Naive thymus-derived CD8-positive, alpha-beta T cell (primary cell): ENCODE data around the gene NUDT16L1. TPM values are rescaled to one million over a fixed set of nuclear protein-coding genes. Genes with fewer than 3 reads are reported as not detected.

Source experiments
- ATAC-seq, 2 donors: fragments of 150-1000 bp; cut with Tn5 transposase in 1 of 2; sonication (Bioruptor Pico), chemical (Tn5 transposase) in 1 of 2; 1 replicate in 1 of 2; 2 replicates in 1 of 2; pipeline ENCODE4 v1.10.0; 2021; ENCODE audit warnings: mild to moderate bottlenecking in 2 of 2, moderate library complexity in 2 of 2
- POLR2A ChIA-PET: fragments of 350-600 bp; sonication (Branson Sonifier 250); formaldehyde crosslinking; loops from one replicate; lab custom pipeline; 2021; ENCODE audit warnings: antibody characterized with exemption; lab: Charles Lee
- DNase-seq, 10 donors: peaks; one replicate each; pipeline versions ENCODE4 v3.0.0 to v3.0.0-alpha.2; 2020 to 2022
- H3K27ac Mint-ChIP-seq, 10 donors: one replicate each; pipeline ENCODE4 v1.8.0; 2020 to 2022; ENCODE audit warnings: mild to moderate bottlenecking in 10 of 10, mixed read lengths in 10 of 10, moderate library complexity in 4 of 10, inconsistent platforms in 1 of 10
- H3K27me3 Mint-ChIP-seq, 5 donors: one replicate each; pipeline ENCODE4 v1.8.0; 2021 to 2022; ENCODE audit warnings: mixed read lengths in 5 of 5
- H3K36me3 Mint-ChIP-seq, 3 donors: one replicate each; pipeline ENCODE4 v1.8.0; 2020 to 2022; ENCODE audit warnings: mixed read lengths in 3 of 3, mild to moderate bottlenecking in 2 of 3, inconsistent platforms in 1 of 3
- H3K4me1 Mint-ChIP-seq, 4 donors: one replicate each; pipeline ENCODE4 v1.8.0; 2021 to 2022; ENCODE audit warnings: mixed read lengths in 4 of 4
- H3K4me3 Mint-ChIP-seq, 10 donors: one replicate each; pipeline ENCODE4 v1.8.0; 2020 to 2022; ENCODE audit warnings: mild to moderate bottlenecking in 10 of 10, mixed read lengths in 10 of 10, moderate library complexity in 6 of 10, inconsistent platforms in 1 of 10
- H3K9me3 Mint-ChIP-seq, 9 donors: one replicate each; pipeline ENCODE4 v1.8.0; 2020 to 2022; ENCODE audit warnings: mixed read lengths in 9 of 9, mild to moderate bottlenecking in 3 of 9, inconsistent platforms in 1 of 9, moderate library complexity in 1 of 9
- polyA plus RNA-seq, 3 donors: library from polyadenylated mRNA; unstranded; fragments of 300-500 nt; fragmentation: Illumina TruSeq; gene quantifications; one replicate each; pipeline ENCODE4 v1.2.3, GENCODE V29; 2021
- total RNA-seq, 8 experiments: library from RNA in 2 of 8; stranded (reverse) in 2 of 8; gene quantifications; one replicate each; pipeline ENCODE4 v1.2.3 and lab custom pipeline; 2021 to 2026

Gene NUDT16L1
- total and polyA plus RNA-seq, 5 experiments from 2014 or later: 56.7 to 131 (median 90.0) TPM

- Mint-ChIP-seq H3K27ac (peak overlapping the region in 3 of 10 donors; percentile 16 to 58 (median 31)), H3K4me3 (no peak overlapping the region), H3K9me3 (no peaks in the 10 kb centered on the region), H3K36me3 (peaks cover 0 to 39% (median 0%) of the 10 kb centered on the region in 3 donors), H3K27me3 (no peaks in the 10 kb centered on the region), H3K4me1 (peaks cover 5 to 20% (median 12%) of the 10 kb centered on the region in 4 donors)
- POLR2A ChIA-PET: interaction anchor here (6.1 kb wide), 1 partner anchor 7 kb away, joined by 63 read pairs; the partner anchor contains the start of gene NUDT16L1
- ATAC-seq: no peak
- DNase-seq: no peak
Observed at GRCh38 chr16:4685292-4685691, 8.1 kb upstream of the NUDT16L1 start.

DNA sequence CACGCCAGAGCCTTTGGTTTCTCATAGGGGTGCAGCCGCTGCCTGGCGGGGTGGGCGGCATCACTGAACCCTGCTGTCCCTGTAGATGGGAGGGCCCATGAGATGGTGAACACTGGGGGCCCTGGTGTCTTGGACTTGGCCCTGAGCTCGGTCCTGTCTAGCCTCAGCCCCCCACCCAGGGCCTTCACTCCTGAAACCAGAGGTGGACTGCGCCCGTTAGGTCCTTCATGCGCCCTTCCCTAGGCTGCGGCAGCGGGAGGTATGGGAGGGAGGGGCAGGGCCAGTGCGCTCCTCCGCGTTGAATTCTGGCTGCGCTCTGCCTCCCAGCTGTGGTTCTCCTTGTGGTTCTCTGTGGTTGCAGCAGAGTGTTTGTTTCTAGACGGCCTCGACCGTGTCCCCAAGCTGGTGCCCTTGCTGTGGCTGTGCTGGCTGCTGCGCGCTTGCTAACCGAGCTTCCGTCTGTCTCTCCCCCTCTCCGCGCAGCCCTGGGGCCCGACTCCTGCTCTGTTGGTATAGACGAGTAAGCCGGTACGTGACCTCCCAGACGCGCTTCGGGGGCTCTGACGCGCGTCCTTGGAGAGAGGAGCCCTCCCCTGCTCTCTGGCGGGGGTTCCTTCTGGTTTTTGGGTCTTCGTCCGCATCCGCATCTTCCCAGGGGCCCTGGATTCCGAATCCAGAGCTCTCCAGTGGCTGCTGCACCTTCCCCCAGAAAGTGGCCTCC lies 7.4 kb upstream of the NUDT16L1 start:
- no peak for ATAC-seq
- H3K27me3 Mint-ChIP-seq: no peaks in the 10 kb centered on the region
- no peak for DNase-seq
- H3K9me3 Mint-ChIP-seq: no peaks in the 10 kb centered on the region
- POLR2A ChIA-PET: interaction anchor here (0.7 kb wide), 1 partner anchor 23 kb away, joined by 3 read pairs; no protein-coding TSS in a partner anchor
- H3K36me3 Mint-ChIP-seq: peaks cover 0 to 36% (median 0%) of the 10 kb centered on the region in 3 donors
- peak overlapping the region in 3 of 10 donors; percentile 10 to 65 (median 52) for H3K27ac Mint-ChIP-seq
- H3K4me3 Mint-ChIP-seq: no peak overlapping the region
- H3K4me1 Mint-ChIP-seq: peaks cover 4 to 19% (median 10%) of the 10 kb centered on the region in 4 donors

GRCh38 chr16:4686497-4687210 lies 6.7 kb upstream of the NUDT16L1 start:
- ATAC-seq (no peak), DNase-seq (no peak)
- Mint-ChIP-seq H3K4me3 (no peak overlapping the region), H3K9me3 (no peaks in the 10 kb centered on the region), H3K27ac (no peak overlapping the region), H3K4me1 (peaks cover 3 to 19% (median 9%) of the 10 kb centered on the region in 4 donors), H3K27me3 (no peaks in the 10 kb centered on the region), H3K36me3 (peaks cover 0 to 30% (median 0%) of the 10 kb centered on the region in 3 donors)
- POLR2A ChIA-PET: interaction anchor here (0.7 to 1.0 kb wide), 2 partner anchors 16 to 24 kb away, joined by 3 to 5 read pairs; no protein-coding TSS in a partner anchor

GRCh38 chr16:4687416-4687815 lies 5.9 kb upstream of the NUDT16L1 start:
- H3K9me3 Mint-ChIP-seq: no peaks in the 10 kb centered on the region
- peak overlapping the region in 2 of 10 donors; percentile 68 to 75 for H3K27ac Mint-ChIP-seq
- no peak overlapping the region for H3K4me3 Mint-ChIP-seq
- H3K4me1 Mint-ChIP-seq: peaks cover 3 to 15% (median 7%) of the 10 kb centered on the region in 4 donors
- peaks cover 0 to 27% (median 0%) of the 10 kb centered on the region in 3 donors for H3K36me3 Mint-ChIP-seq
- ATAC-seq: no peak
- no peaks in the 10 kb centered on the region for H3K27me3 Mint-ChIP-seq
- no peak for DNase-seq
- POLR2A ChIA-PET: interaction anchor here (1.0 kb wide), 1 partner anchor 15 kb away, joined by 5 read pairs; no protein-coding TSS in a partner anchor

DNA sequence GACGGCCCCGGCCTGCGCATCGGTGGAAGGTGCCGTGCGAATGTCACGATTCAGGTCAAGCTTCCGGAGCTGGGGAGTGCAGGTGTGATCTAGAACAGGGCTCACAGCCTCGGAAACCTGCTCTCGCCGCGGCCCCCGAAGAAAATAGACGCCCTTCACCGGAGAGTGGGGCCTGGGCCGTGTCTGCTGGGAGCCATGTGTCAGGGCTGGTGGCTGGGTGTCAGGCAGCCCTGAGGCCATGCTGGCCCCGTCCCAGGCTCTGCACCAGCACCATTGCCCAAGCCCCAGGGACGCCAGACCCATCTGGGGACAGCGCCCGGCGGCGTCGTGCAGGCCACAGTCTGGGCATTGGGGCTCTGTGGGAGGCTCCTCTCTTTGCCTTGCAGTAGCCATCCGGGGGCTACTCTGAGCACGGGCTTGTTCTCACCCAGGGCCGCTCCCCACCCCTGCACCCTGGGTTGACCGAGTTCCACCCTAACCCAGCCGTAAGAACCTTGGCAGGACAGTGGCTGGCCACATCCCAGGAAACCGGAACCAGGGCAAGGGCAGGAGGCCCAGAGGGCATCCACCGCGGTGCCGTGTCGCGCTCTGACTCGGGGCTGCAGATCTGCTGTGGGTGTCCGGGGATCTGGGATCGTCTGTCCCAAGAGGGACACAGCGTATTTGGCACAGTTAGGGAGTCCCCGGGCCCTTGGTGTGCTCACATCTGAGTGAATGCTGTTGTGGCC lies 5.3 kb upstream of the NUDT16L1 start:
- peak in 1 of 10 donors; percentile 46 for DNase-seq
- peaks cover 0 to 27% (median 0%) of the 10 kb centered on the region in 3 donors for H3K36me3 Mint-ChIP-seq
- H3K4me3 Mint-ChIP-seq: no peak overlapping the region
- POLR2A ChIA-PET: no interaction called here
- peaks cover 4 to 15% (median 10%) of the 10 kb centered on the region in 4 donors for H3K4me1 Mint-ChIP-seq
- ATAC-seq: no peak
- H3K9me3 Mint-ChIP-seq: no peaks in the 10 kb centered on the region
- peak overlapping the region in 3 of 10 donors; percentile 18 to 68 (median 40) for H3K27ac Mint-ChIP-seq
- H3K27me3 Mint-ChIP-seq: no peaks in the 10 kb centered on the region

- ATAC-seq (no peak), DNase-seq (peak in 1 of 10 donors; percentile 44)
- Mint-ChIP-seq H3K4me1 (peaks cover 6 to 17% (median 11%) of the 10 kb centered on the region in 4 donors), H3K9me3 (no peaks in the 10 kb centered on the region), H3K27me3 (no peaks in the 10 kb centered on the region), H3K36me3 (peaks cover 0 to 27% (median 0%) of the 10 kb centered on the region in 3 donors), H3K4me3 (no peak overlapping the region), H3K27ac (peak overlapping the region in 1 of 10 donors; percentile 40)
- POLR2A ChIA-PET: no interaction called here
Observed at GRCh38 chr16:4688674-4689045, 4.7 kb upstream of the NUDT16L1 start.

DNA sequence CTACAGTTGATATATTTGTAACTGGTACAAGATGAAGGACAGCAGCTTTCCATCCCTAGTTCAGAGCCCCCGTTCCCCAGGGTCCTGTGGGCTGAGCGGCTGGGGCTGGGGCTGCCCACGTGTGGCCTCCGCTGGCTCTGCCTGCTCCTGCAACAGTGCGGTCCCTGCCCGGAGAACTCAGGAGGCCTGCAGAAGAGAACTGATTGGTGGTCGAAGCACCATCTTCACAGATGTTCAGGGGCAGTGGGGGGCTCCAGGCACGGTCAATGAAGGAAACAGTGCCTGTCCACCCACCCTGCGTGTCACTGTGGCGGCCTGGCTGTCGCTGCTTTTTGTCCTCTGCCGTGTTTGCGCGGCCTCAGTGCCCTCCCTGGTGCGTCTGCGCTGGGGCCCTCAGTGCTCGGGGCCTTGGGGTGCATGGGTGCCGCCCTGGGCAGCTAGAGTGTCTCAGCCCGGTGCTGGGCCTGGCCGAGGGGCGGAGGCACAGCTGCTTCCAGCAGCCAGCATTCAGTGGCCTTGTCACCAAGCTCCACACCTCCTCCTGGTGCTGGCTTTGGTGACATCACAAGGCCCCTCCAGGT lies 4.2 kb upstream of the NUDT16L1 start:
- no peaks in the 10 kb centered on the region for H3K9me3 Mint-ChIP-seq
- H3K36me3 Mint-ChIP-seq: peaks cover 0 to 27% (median 0%) of the 10 kb centered on the region in 3 donors
- POLR2A ChIA-PET: interaction anchor here (7.4 kb wide), 1 partner anchor 7 kb away, joined by 63 read pairs; no protein-coding TSS in a partner anchor
- ATAC-seq (no peak), DNase-seq (peak in 1 of 10 donors; percentile 53)
- H3K4me1 Mint-ChIP-seq: peaks cover 6 to 17% (median 11%) of the 10 kb centered on the region in 4 donors
- H3K27ac Mint-ChIP-seq: peak overlapping the region in 1 of 10 donors; percentile 79
- no peaks in the 10 kb centered on the region for H3K27me3 Mint-ChIP-seq
- H3K4me3 Mint-ChIP-seq: no peak overlapping the region

DNA sequence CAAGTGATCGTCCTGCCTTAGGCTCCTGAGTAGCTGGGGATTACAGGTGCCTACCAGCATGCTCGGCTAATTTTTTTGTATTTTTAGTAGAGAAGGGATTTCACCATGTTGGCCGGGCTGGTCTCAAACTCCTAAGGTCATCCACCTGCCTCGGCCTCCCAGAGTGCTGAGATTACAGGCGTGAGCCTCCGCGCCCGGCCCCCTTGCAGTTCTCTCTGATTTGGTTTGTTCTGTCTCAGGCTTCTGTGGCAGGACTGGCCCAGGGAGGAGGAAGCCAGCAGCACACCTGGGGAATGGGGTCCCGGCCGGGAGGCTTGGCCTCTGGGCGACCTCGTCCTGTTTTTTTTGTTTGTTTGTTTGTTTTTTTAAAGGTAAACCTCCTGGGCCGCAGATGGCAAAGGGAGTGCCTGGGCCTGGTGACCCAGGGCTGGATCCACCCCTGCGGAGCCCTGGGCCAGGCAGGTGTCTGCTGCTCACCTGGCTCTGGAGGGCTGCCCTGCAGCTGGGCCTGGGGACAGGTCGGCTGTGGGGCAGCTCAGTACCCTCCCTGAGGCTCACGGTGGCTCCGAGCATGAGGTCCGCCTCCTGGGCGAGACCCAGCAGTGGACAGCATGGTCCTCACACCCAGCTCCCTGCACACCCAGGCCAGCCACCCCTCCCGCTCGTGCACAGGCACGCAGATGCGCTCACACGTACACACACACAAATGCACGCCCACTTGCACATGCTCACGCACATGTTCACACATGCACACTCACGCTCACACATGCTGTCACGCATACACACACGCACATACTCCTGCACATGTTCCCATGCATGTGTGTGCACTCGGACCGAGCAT lies 3.3 kb upstream of the NUDT16L1 start:
- H3K9me3 Mint-ChIP-seq: no peaks in the 10 kb centered on the region
- H3K27ac Mint-ChIP-seq: peak overlapping the region in 3 of 10 donors; percentile 67 to 87 (median 79)
- no peaks in the 10 kb centered on the region for H3K27me3 Mint-ChIP-seq
- no peak for ATAC-seq
- peaks cover 0 to 23% (median 0%) of the 10 kb centered on the region in 3 donors for H3K36me3 Mint-ChIP-seq
- peaks cover 6 to 21% (median 14%) of the 10 kb centered on the region in 4 donors for H3K4me1 Mint-ChIP-seq
- peak in 1 of 10 donors; percentile 32 for DNase-seq
- peak overlapping the region in 1 of 10 donors; percentile 77 for H3K4me3 Mint-ChIP-seq
- POLR2A ChIA-PET: interaction anchor here (7.4 kb wide), 1 partner anchor 8 kb away, joined by 63 read pairs; no protein-coding TSS in a partner anchor

DNA sequence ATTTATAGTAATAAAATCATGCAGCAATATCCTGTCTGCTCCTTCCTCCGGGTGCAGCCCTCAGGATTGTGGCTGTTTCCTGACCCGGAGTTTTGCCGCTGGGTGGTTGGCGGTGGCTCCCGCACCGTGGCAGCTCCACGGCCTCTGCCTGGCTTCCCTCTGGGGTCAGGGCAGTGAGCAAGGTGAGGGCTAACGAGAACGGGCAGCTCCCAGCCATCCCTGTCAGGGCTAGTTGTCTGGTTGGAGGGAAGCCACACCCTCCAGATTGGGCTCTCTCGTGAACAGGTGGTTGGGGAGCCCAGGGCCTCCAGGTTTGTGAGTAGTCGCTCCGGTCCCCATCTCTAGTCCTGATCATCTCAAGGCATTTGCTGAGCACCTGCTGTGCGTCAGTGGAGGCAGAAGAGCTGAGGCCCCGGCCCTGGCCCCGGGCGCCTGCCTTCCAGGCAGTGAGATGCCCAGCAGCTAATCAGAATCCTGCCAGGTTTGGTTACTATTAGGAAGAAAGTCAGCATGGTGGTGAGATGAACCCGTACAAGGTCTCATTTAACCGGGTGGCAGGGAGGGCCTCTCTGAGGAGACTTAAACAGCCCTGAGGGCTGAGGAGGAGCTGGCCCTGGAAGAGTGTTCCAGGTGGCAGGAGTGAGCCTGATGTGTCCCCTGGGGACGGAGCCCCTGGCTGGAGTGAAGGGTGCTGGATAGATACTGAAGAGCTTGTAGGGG lies 2.3 kb upstream of the NUDT16L1 start:
- peak overlapping the region in 8 of 10 donors; percentile 28 to 79 (median 70) for H3K27ac Mint-ChIP-seq

DNA sequence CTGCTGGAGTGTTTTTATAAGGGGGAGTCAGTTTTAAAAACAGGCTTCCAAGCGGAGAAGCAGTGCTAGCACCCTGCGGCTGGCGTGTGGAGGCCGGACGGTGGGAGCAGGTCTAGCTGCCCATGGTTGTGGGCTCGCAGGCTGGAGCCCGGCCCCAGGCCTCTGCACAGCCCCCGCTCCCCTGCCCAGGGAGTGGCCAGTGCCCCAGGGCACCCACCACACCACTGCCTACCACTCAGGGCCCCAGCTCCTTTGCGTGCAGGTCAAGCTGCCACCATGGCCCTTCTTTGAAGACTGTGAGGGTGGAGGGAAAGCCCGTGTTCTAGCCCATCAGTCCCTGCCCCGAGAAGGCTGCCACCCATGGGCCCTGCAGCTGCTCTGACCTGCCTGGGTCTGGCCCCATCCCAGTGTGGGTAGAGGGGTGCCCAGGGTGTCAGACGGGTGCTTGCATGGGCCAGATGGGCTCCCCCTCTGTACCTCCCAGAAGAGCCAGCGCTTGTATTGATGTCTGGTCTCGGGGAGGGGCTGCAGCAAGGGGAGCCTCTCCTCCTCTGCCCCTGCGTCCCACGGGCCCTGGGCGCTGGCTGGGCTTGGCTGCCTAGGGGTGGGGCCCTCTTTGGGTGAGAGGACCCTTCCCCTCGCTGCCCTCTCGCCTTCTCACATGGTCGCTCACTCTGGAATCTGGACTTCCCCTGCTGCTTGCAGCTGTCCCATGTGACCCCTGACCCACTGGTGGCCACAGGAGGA lies 1.5 kb upstream of the NUDT16L1 start:
- Mint-ChIP-seq H3K36me3 (peaks cover 0 to 25% (median 0%) of the 10 kb centered on the region in 3 donors), H3K9me3 (no peaks in the 10 kb centered on the region), H3K27me3 (no peaks in the 10 kb centered on the region), H3K27ac (peak overlapping the region in 9 of 10 donors; percentile 52 to 96 (median 76)), H3K4me3 (peak overlapping the region; percentile 28 to 92 (median 75)), H3K4me1 (peaks cover 6 to 26% (median 19%) of the 10 kb centered on the region in 4 donors)
- ATAC-seq (no peak), DNase-seq (peak in 1 of 10 donors; percentile 59)
- POLR2A ChIA-PET: interaction anchor here (0.5 to 7.4 kb wide), 11 partner anchors 10 to 111 kb away, joined by 3 to 63 read pairs (median 6); partner anchors contain the start of genes MGRN1, ROGDI and UBALD1

More for the DNA sequence above, 2.3 kb upstream of the NUDT16L1 start:
- Mint-ChIP-seq H3K4me1 (peaks cover 6 to 26% (median 19%) of the 10 kb centered on the region in 4 donors), H3K9me3 (no peaks in the 10 kb centered on the region), H3K27me3 (no peaks in the 10 kb centered on the region), H3K4me3 (peak overlapping the region; percentile 28 to 79 (median 64)), H3K36me3 (peaks cover 0 to 26% (median 0%) of the 10 kb centered on the region in 3 donors)
- DNase-seq (peak in 1 of 10 donors; percentile 58), ATAC-seq (no peak)
- POLR2A ChIA-PET: interaction anchor here (0.5 to 7.4 kb wide), 6 partner anchors 9 to 1758 kb away, joined by 3 to 63 read pairs (median 4); no protein-coding TSS in a partner anchor
